Testis (tissue), 3 donors: ENCODE measurements around the gene HELT. TPM values are rescaled to one million over a fixed set of nuclear protein-coding genes. Genes with fewer than 3 reads are reported as not detected.
"Not testable (repeated sequence)": the region's sequence is repeated elsewhere in the genome, so short reads cannot be mapped to it uniquely, and the experiment has no call there.

Experiments used
- DNase-seq: peaks from one replicate; pipeline ENCODE4 v3.0.0-alpha.2; 2019
- H3K27ac ChIP-seq, 2 donors: fragments of 200-600 bp; sonication (generic); one replicate each; pipeline ENCODE4 v1.5.1; 2019
- H3K27me3 ChIP-seq: fragments of 200-600 bp; sonication (generic); one replicate; pipeline ENCODE4 v1.5.1; 2019
- H3K36me3 ChIP-seq: fragments of 200-600 bp; sonication (generic); one replicate; pipeline ENCODE4 v1.5.1; 2017; ENCODE audit warnings: low read depth; ENCODE audit errors: missing control alignments
- H3K4me1 ChIP-seq: fragments of 200-600 bp; sonication (generic); one replicate; pipeline ENCODE4 v1.5.1; 2019
- H3K4me3 ChIP-seq, 2 donors: fragments of 200-600 bp; sonication (generic); one replicate each; pipeline ENCODE4 v1.5.1; 2017 to 2019
- H3K9me3 ChIP-seq: fragments of 200-600 bp; sonication (generic); one replicate; pipeline ENCODE4 v1.5.1; 2017
- POLR2A ChIP-seq: fragments of 450-650 bp; IDR thresholded peaks from one replicate; pipeline ENCODE4 v1.6.1; 2017; ENCODE audit warnings: antibody characterized with exemption, mild to moderate bottlenecking, moderate library complexity
- WGBS, 2 donors: methylation state at CpG; one replicate each; pipeline ENCODE4 v1.1.5; 2018; 5-methylcytosine and 5-hydroxymethylcytosine counted together
- intact Hi-C: fragments of 100-400 bp; cut with DNase I; formaldehyde crosslinking; loops from one replicate; pipeline ENCODE4 v1.15.1; 2023; ENCODE audit warnings: low total_unique reads
- polyA plus RNA-seq: library from polyadenylated mRNA; stranded (reverse); fragments of 350-450 nt; fragmentation: Illumina TruSeq; extraction: RNeasy Lipid Tissue Mini Kit (QIAGEN cat#74804); gene quantifications from one replicate; pipeline ENCODE4 v1.2.3, GENCODE V29; 2014; ENCODE audit warnings: low read depth, low replicate concordance; ENCODE audit not compliant: insufficient read depth
- total RNA-seq, 2 donors: library from RNA; depleted of rRNA; stranded (reverse); fragments of >200 nt; gene quantifications; one replicate each; pipeline ENCODE4 v1.2.3, GENCODE V29; 2016
- TF ChIP-seq, protein P1 (sequence below), 3 experiments: fragments of 450-650 bp in 2 of 3; fragments of 200-600 bp in 1 of 3; sonication (generic) in 1 of 3; IDR thresholded peaks; one replicate each; pipeline ENCODE4 v1.5.1; 2016 to 2019; ENCODE audit warnings: antibody characterized with exemption in 3 of 3, mild to moderate bottlenecking in 2 of 3, moderate library complexity in 1 of 3

HELT gene
- total and polyA plus RNA-seq, 3 donors from 2014 or later = not detected

DNA sequence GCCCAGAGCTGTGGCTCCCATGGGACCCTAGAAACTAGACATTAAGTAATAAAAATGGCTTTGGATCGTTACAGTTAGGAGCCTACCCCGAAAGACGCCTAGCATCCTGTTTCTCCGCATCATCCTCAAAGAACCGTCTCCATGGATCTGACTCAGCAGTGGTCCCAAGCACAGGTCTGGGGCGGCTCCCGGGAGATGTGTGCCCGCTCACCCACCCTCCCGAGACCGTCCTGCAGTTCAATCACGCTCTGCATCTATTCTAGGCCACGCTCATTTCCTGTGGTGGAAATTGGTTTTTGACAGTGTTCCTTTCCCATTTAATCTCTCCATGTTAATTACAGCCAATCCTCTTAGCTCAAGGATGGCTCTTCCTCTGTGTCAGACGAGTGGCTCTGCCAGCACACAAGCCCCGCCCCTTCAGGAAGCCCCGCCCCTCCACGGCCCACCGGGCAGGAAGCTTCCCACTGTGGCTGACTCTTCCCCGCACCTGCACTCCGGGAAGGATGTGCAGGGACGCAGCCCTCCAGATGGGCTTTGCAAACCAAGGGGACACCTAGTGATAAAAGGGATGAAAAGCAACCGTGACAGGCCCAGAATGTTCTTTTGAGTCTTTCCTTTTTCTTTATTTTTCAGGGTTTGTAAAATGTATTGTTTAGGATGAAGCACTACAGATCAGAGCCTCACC is 34.5 kb upstream of the HELT start:
- 22 to 39% methylated on average over 20 to 21 of the region's 21 CpGs for whole genome bisulfite sequencing, 2 donors
- H3K4me1 ChIP-seq = peaks cover 7% of the 10 kb centered on the region
- no peak for TF ChIP-seq POLR2A
- TF ChIP-seq, protein P1, sequence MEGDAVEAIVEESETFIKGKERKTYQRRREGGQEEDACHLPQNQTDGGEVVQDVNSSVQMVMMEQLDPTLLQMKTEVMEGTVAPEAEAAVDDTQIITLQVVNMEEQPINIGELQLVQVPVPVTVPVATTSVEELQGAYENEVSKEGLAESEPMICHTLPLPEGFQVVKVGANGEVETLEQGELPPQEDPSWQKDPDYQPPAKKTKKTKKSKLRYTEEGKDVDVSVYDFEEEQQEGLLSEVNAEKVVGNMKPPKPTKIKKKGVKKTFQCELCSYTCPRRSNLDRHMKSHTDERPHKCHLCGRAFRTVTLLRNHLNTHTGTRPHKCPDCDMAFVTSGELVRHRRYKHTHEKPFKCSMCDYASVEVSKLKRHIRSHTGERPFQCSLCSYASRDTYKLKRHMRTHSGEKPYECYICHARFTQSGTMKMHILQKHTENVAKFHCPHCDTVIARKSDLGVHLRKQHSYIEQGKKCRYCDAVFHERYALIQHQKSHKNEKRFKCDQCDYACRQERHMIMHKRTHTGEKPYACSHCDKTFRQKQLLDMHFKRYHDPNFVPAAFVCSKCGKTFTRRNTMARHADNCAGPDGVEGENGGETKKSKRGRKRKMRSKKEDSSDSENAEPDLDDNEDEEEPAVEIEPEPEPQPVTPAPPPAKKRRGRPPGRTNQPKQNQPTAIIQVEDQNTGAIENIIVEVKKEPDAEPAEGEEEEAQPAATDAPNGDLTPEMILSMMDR (IDR thresholded peaks at IDR 0.05) = peak in 1 of 3 experiments; percentile 25
- H3K4me3 ChIP-seq = no peak overlapping the region
- no peaks in the 10 kb centered on the region for H3K9me3 ChIP-seq
- H3K27ac ChIP-seq = no peak overlapping the region
- H3K36me3 ChIP-seq = no peaks in the 10 kb centered on the region
- DNase-seq = peak; percentile 65
- H3K27me3 ChIP-seq = no peaks in the 10 kb centered on the region
- intact Hi-C loops = no loop called here

GRCh38 chr4:184987493-184988031 is 30.7 kb upstream of the HELT start:
- Histone ChIP-seq H3K36me3 (no peaks in the 10 kb centered on the region), H3K27ac (no peak overlapping the region), H3K9me3 (no peaks in the 10 kb centered on the region), H3K4me1 (peaks cover 7% of the 10 kb centered on the region), H3K4me3 (no peak overlapping the region), H3K27me3 (no peaks in the 10 kb centered on the region)
- no peak for DNase-seq
- intact Hi-C loops = no loop called here
- TF ChIP-seq POLR2A = no peak
- TF ChIP-seq, protein P1 (IDR thresholded peaks at IDR 0.05) = no peak
- 60 to 61% methylated on average over 13 of the region's 13 CpGs for WGBS, 2 donors

GRCh38 chr4:184988611-184989010 is 29.7 kb upstream of the HELT start:
- no peak for TF ChIP-seq POLR2A
- TF ChIP-seq, protein P1 (IDR thresholded peaks at IDR 0.05) = no peak
- peaks cover 6% of the 10 kb centered on the region for H3K4me1 ChIP-seq
- no peak overlapping the region for H3K27ac ChIP-seq
- DNase-seq = no peak
- intact Hi-C loops = no loop called here
- WGBS, 2 donors = 36 to 44% methylated on average over 6 to 8 of the region's 8 CpGs
- H3K9me3 ChIP-seq = no peaks in the 10 kb centered on the region
- no peaks in the 10 kb centered on the region for H3K27me3 ChIP-seq
- no peak overlapping the region for H3K4me3 ChIP-seq
- no peaks in the 10 kb centered on the region for H3K36me3 ChIP-seq

- 45 to 57% methylated on average over 15 of the region's 15 CpGs for WGBS, 2 donors
- intact Hi-C loops, H3K4me1 ChIP-seq, H3K36me3 ChIP-seq, H3K9me3 ChIP-seq, H3K27ac ChIP-seq, H3K27me3 ChIP-seq, H3K4me3 ChIP-seq, DNase-seq: not testable (repeated sequence)
These were observed 29.0 kb upstream of the HELT start for GRCh38 chr4:184989283-184989682.

- H3K4me1 ChIP-seq, H3K36me3 ChIP-seq, H3K27me3 ChIP-seq, H3K9me3 ChIP-seq, H3K27ac ChIP-seq, DNase-seq, intact Hi-C loops: not testable (repeated sequence)
- 86% methylated on average over 23 of the region's 34 CpGs; no CpG with 5 or more reads in 1 of the 2 donors for WGBS, 2 donors
- peak overlapping the region in 1 of 2 donors; percentile 20 for H3K4me3 ChIP-seq
These were observed 28.2 kb upstream of the HELT start for GRCh38 chr4:184990131-184990530.

GRCh38 chr4:184991860-184992259 is 26.4 kb upstream of the HELT start:
- Histone ChIP-seq H3K9me3 (no peaks in the 10 kb centered on the region), H3K36me3 (no peaks in the 10 kb centered on the region), H3K27ac (no peak overlapping the region), H3K4me3 (no peak overlapping the region), H3K4me1 (no peaks in the 10 kb centered on the region), H3K27me3 (no peaks in the 10 kb centered on the region)
- TF ChIP-seq, protein P1 (IDR thresholded peaks at IDR 0.05) = no peak
- no peak for TF ChIP-seq POLR2A
- DNase-seq = no peak
- WGBS, 2 donors = 85 to 86% methylated on average over 6 of the region's 6 CpGs
- intact Hi-C loops = no loop called here
